WTC11 (cell line): ENCODE measurements around the gene PROK1. TPM values are rescaled to one million over a fixed set of nuclear protein-coding genes. Genes with fewer than 3 reads are reported as not detected.

Source experiments
- ATAC-seq: fragments of 200-7000 bp; cut with Tn5 transposase; 2 replicates; pipeline ENCODE4 v1.10.0; 2021; ENCODE audit warnings: mild to moderate bottlenecking, moderate library complexity
- CTCF ChIA-PET: fragments of 300-600 bp; sonication (Branson Sonifier 250); formaldehyde crosslinking; loops from one replicate; lab custom pipeline; 2021; ENCODE audit warnings: antibody characterized with exemption; lab: Charles Lee
- POLR2A ChIA-PET: fragments of 350-600 bp; sonication (Branson Sonifier 250); formaldehyde crosslinking; loops from one replicate; lab custom pipeline; 2021; ENCODE audit warnings: antibody characterized with exemption; lab: Charles Lee
- DNase-seq: peaks from one replicate; pipeline ENCODE4 v3.0.0; 2021; ENCODE audit warnings: low spot score
- H3K27ac Mint-ChIP-seq: 2 replicates; pipeline ENCODE4 v1.8.0; 2021; ENCODE audit warnings: mixed read lengths
- H3K27me3 Mint-ChIP-seq: 2 replicates; pipeline ENCODE4 v1.8.0; 2021; ENCODE audit warnings: low read depth, mild to moderate bottlenecking, moderate library complexity, mixed read lengths
- H3K36me3 Mint-ChIP-seq: 2 replicates; pipeline ENCODE4 v1.8.0; 2021; ENCODE audit warnings: mixed read lengths
- H3K4me1 Mint-ChIP-seq: 2 replicates; pipeline ENCODE4 v1.8.0; 2022; ENCODE audit warnings: mixed read lengths
- H3K4me3 Mint-ChIP-seq: 2 replicates; pipeline ENCODE4 v1.8.0; 2021; ENCODE audit warnings: mild to moderate bottlenecking, moderate library complexity, mixed read lengths
- H3K9me3 Mint-ChIP-seq: 2 replicates; pipeline ENCODE4 v1.8.0; 2021; ENCODE audit warnings: mixed read lengths
- ATF3 ChIP-seq: sonication (generic); formaldehyde crosslinking; conservative IDR thresholded peaks from 2 replicates; pipeline ENCODE4 v1.8.1; 2022; ENCODE audit warnings: mild to moderate bottlenecking, missing genetic modification reagents
- ELF4 ChIP-seq: sonication (generic); formaldehyde crosslinking; IDR thresholded peaks from 2 replicates; pipeline ENCODE4 v1.8.1; 2022; ENCODE audit warnings: low read depth, mild to moderate bottlenecking, moderate library complexity, missing genetic modification reagents
- FOXP1 ChIP-seq: sonication (generic); formaldehyde crosslinking; IDR thresholded peaks from 2 replicates; pipeline ENCODE4 v1.8.0; 2022; ENCODE audit warnings: missing genetic modification reagents, mild to moderate bottlenecking, moderate library complexity, borderline replicate concordance
- HMGXB4 ChIP-seq: sonication (generic); formaldehyde crosslinking; IDR thresholded peaks from 2 replicates; pipeline ENCODE4 v1.8.1; 2023; ENCODE audit warnings: mild to moderate bottlenecking, moderate library complexity, missing genetic modification reagents
- JUN ChIP-seq: sonication (generic); formaldehyde crosslinking; IDR thresholded peaks from 2 replicates; pipeline ENCODE4 v1.8.0; 2023; ENCODE audit warnings: mild to moderate bottlenecking, missing genetic modification reagents
- SMAD4 ChIP-seq: sonication (generic); formaldehyde crosslinking; IDR thresholded peaks from 2 replicates; pipeline ENCODE4 v1.8.0; 2022; ENCODE audit warnings: mild to moderate bottlenecking, missing genetic modification reagents
- ZNF121 ChIP-seq: sonication (generic); formaldehyde crosslinking; IDR thresholded peaks from 2 replicates; pipeline ENCODE4 v1.8.0; 2023; ENCODE audit warnings: missing genetic modification reagents
- ZNF317 ChIP-seq: sonication (generic); formaldehyde crosslinking; IDR thresholded peaks from 2 replicates; pipeline ENCODE4 v1.8.1; 2023; ENCODE audit warnings: low read depth, mild to moderate bottlenecking, moderate library complexity, missing genetic modification reagents, borderline replicate concordance
- ZNF671 ChIP-seq: fragments of 250-450 bp; sonication (Bioruptor Pico); IDR thresholded peaks from 2 replicates; pipeline ENCODE4 v1.8.0; 2021; ENCODE audit warnings: mild to moderate bottlenecking
- ZSCAN18 ChIP-seq: fragments of 250-450 bp; sonication (Bioruptor Pico); IDR thresholded peaks from 2 replicates; pipeline ENCODE4 v2.1.2; 2022; ENCODE audit warnings: mild to moderate bottlenecking, moderate library complexity
- total RNA-seq: library from RNA; stranded (reverse); gene quantifications from 3 replicates; pipeline ENCODE4 v1.2.3, GENCODE V29; 2021
- TF ChIP-seq, protein P1 (sequence below): sonication (generic); formaldehyde crosslinking; conservative IDR thresholded peaks from 2 replicates; pipeline ENCODE4 v1.8.1; 2023; ENCODE audit warnings: mild to moderate bottlenecking, low read depth, missing genetic modification reagents, moderate library complexity
- TF ChIP-seq, protein P2 (sequence below): sonication (generic); formaldehyde crosslinking; IDR thresholded peaks from 2 replicates; pipeline ENCODE4 v1.8.1; 2022; ENCODE audit warnings: missing genetic modification reagents, borderline replicate concordance
- TF ChIP-seq, protein P3 (sequence below): sonication (generic); formaldehyde crosslinking; IDR thresholded peaks from 2 replicates; pipeline ENCODE4 v1.8.1; 2023; ENCODE audit warnings: mild to moderate bottlenecking, missing genetic modification reagents, borderline replicate concordance

Gene PROK1
- total RNA-seq, 1 experiment from 2014 or later = not detected

DNA sequence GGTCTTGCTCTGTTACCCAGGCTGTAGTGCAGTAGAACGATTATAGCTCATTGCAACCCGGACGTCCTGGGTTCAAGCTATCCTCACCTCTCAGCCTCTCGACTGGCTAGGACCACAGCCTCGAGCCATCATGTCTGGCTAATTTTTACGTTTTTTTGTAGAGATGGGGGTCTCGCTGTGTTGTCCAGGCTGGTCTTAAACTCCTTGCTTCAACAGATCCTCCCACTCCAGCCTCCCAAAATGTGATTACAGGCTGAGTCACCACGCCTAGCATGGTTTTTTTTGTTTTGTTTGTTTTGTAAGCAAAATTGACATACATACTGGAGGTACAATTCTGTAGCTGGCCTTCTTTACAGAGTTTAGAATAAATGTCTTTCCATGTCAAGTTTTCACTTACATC is 42.5 kb upstream of the PROK1 start:
- ATAC-seq (no peak), DNase-seq (no peak)
- POLR2A ChIA-PET = no interaction called here
- Mint-ChIP-seq H3K9me3 (no peaks in the 10 kb centered on the region), H3K36me3 (peaks cover 12% of the 10 kb centered on the region), H3K27me3 (0 out of 2 replicates have a peak, but pooled peaks cover 2% of the 10 kb centered on the region), H3K4me3 (peak overlapping the region; percentile 97), H3K27ac (no peak overlapping the region), H3K4me1 (peaks cover 17% of the 10 kb centered on the region)
- CTCF ChIA-PET = interaction anchor here (1.4 to 7.3 kb wide), 6 partner anchors 46 to 212 kb away, joined by 5 to 106 read pairs (median 10); no protein-coding TSS in a partner anchor
- no peak for TF ChIP-seq HMGXB4 (CRISPR knock-in tag)
- TF ChIP-seq ZNF671 (CRISPR knock-in tag) = no peak
- TF ChIP-seq, protein P1, sequence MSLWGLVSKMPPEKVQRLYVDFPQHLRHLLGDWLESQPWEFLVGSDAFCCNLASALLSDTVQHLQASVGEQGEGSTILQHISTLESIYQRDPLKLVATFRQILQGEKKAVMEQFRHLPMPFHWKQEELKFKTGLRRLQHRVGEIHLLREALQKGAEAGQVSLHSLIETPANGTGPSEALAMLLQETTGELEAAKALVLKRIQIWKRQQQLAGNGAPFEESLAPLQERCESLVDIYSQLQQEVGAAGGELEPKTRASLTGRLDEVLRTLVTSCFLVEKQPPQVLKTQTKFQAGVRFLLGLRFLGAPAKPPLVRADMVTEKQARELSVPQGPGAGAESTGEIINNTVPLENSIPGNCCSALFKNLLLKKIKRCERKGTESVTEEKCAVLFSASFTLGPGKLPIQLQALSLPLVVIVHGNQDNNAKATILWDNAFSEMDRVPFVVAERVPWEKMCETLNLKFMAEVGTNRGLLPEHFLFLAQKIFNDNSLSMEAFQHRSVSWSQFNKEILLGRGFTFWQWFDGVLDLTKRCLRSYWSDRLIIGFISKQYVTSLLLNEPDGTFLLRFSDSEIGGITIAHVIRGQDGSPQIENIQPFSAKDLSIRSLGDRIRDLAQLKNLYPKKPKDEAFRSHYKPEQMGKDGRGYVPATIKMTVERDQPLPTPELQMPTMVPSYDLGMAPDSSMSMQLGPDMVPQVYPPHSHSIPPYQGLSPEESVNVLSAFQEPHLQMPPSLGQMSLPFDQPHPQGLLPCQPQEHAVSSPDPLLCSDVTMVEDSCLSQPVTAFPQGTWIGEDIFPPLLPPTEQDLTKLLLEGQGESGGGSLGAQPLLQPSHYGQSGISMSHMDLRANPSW = no peak
- no peak for TF ChIP-seq ZNF317 (CRISPR knock-in tag)
- TF ChIP-seq FOXP1 (CRISPR knock-in tag) = no peak
- TF ChIP-seq ZNF121 (CRISPR knock-in tag) = 0 out of 2 replicates have a peak, but pooled peaks have one; percentile 6

DNA sequence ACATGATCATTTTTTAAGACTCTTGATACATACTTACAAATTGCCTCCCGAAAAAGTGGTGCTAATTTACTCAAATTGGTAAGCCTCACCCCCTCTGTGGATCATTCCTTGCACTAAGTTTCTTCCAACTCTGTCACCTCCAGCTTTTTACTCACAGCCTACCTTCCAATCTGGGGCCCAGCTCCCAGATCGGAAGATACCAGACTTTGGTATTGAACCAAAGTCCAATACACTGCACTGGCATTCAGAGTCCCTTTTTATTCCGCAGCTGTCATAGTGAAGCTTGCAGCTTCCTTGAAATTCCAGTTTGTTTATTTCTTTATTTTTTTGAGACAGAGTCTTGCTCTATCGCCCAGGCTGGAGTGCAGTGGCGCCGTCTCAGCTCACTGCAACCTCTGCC is 41.6 kb upstream of the PROK1 start:
- H3K4me1 Mint-ChIP-seq = peaks cover 17% of the 10 kb centered on the region
- ChIA-PET CTCF (interaction anchor here (1.4 to 7.3 kb wide), 5 partner anchors 46 to 212 kb away, joined by 5 to 106 read pairs (median 10); no protein-coding TSS in a partner anchor), POLR2A (no interaction called here)
- H3K4me3 Mint-ChIP-seq = no peak overlapping the region
- no peak for ATAC-seq
- peaks cover 2% of the 10 kb centered on the region; the same call in 1 of the 2 replicates for H3K27me3 Mint-ChIP-seq
- peaks cover 4% of the 10 kb centered on the region for H3K36me3 Mint-ChIP-seq
- no peak for DNase-seq
- H3K27ac Mint-ChIP-seq = peak overlapping the region; percentile 74
- no peaks in the 10 kb centered on the region for H3K9me3 Mint-ChIP-seq
- TF ChIP-seq JUN (CRISPR knock-in tag) (no peak), ZSCAN18 (no peak), SMAD4 (CRISPR knock-in tag) (no peak), ATF3 (CRISPR knock-in tag) (no peak), ELF4 (CRISPR knock-in tag) (no peak)
- TF ChIP-seq, protein P2, sequence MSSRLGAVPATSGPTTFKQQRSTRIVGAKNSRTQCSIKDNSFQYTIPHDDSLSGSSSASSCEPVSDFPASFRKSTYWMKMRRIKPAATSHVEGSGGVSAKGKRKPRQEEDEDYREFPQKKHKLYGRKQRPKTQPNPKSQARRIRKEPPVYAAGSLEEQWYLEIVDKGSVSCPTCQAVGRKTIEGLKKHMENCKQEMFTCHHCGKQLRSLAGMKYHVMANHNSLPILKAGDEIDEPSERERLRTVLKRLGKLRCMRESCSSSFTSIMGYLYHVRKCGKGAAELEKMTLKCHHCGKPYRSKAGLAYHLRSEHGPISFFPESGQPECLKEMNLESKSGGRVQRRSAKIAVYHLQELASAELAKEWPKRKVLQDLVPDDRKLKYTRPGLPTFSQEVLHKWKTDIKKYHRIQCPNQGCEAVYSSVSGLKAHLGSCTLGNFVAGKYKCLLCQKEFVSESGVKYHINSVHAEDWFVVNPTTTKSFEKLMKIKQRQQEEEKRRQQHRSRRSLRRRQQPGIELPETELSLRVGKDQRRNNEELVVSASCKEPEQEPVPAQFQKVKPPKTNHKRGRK = no peak
- TF ChIP-seq, protein P3, sequence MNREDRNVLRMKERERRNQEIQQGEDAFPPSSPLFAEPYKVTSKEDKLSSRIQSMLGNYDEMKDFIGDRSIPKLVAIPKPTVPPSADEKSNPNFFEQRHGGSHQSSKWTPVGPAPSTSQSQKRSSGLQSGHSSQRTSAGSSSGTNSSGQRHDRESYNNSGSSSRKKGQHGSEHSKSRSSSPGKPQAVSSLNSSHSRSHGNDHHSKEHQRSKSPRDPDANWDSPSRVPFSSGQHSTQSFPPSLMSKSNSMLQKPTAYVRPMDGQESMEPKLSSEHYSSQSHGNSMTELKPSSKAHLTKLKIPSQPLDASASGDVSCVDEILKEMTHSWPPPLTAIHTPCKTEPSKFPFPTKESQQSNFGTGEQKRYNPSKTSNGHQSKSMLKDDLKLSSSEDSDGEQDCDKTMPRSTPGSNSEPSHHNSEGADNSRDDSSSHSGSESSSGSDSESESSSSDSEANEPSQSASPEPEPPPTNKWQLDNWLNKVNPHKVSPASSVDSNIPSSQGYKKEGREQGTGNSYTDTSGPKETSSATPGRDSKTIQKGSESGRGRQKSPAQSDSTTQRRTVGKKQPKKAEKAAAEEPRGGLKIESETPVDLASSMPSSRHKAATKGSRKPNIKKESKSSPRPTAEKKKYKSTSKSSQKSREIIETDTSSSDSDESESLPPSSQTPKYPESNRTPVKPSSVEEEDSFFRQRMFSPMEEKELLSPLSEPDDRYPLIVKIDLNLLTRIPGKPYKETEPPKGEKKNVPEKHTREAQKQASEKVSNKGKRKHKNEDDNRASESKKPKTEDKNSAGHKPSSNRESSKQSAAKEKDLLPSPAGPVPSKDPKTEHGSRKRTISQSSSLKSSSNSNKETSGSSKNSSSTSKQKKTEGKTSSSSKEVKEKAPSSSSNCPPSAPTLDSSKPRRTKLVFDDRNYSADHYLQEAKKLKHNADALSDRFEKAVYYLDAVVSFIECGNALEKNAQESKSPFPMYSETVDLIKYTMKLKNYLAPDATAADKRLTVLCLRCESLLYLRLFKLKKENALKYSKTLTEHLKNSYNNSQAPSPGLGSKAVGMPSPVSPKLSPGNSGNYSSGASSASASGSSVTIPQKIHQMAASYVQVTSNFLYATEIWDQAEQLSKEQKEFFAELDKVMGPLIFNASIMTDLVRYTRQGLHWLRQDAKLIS (CRISPR knock-in tag) = no peak
